Nephron (organoid): ENCODE data around the gene GIGYF2.

Experiments
- H3K27ac Mint-ChIP-seq, 3 experiments: 2 replicates each; pipeline ENCODE4 v1.8.0; 2020; ENCODE audit warnings: mixed read lengths in 3 of 3, mild to moderate bottlenecking in 2 of 3, moderate library complexity in 1 of 3
- H3K27me3 Mint-ChIP-seq: 2 replicates; pipeline ENCODE4 v1.8.0; 2021; ENCODE audit warnings: low read depth, mild to moderate bottlenecking, moderate library complexity, mixed read lengths
- H3K36me3 Mint-ChIP-seq: 2 replicates; pipeline ENCODE4 v1.8.0; 2020; ENCODE audit warnings: low read depth, mixed read lengths
- H3K4me1 Mint-ChIP-seq: 2 replicates; pipeline ENCODE4 v1.8.0; 2020; ENCODE audit warnings: mixed read lengths
- H3K4me3 Mint-ChIP-seq, 3 experiments: 2 replicates each; pipeline ENCODE4 v1.8.0; 2020; ENCODE audit warnings: mild to moderate bottlenecking in 3 of 3, mixed read lengths in 3 of 3, moderate library complexity in 2 of 3
- H3K9me3 Mint-ChIP-seq: 2 replicates; pipeline ENCODE4 v1.8.0; 2020; ENCODE audit warnings: mixed read lengths
- TF ChIP-seq, protein P1 (sequence below), 3 experiments: fragments of 200-600 bp; sonication (generic); IDR thresholded peaks; one replicate each; pipeline ENCODE4 v1.5.0; 2021; ENCODE audit warnings: antibody characterized with exemption in 3 of 3; ENCODE audit not compliant: unreplicated experiment in 3 of 3

The GIGYF2 gene

DNA sequence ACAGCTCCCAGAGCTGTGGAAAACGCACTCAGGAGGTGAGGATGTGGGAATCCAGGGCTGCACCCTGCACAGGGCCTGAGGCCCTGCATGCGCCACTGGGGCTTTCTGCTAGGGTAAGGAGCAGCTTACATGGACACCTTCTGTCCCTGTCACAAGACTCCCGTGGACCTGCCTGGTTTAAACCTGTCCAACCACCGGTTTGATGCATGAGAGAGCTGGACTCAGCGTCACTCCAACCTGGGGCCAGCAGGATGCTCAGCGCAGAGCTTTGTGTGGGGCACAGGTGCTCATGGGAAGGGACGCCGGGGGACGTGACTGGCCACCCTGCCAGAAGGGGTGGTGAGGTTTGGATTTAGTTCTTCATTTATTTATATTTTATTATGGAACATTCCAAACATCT lies 197.1 kb downstream of the GIGYF2 start:
- H3K9me3 Mint-ChIP-seq = no peaks in the 10 kb centered on the region
- H3K27me3 Mint-ChIP-seq = peaks cover 23% of the 10 kb centered on the region
- H3K4me1 Mint-ChIP-seq = peaks cover 19% of the 10 kb centered on the region
- no peak overlapping the region for H3K4me3 Mint-ChIP-seq
- H3K27ac Mint-ChIP-seq = no peak overlapping the region
- no peaks in the 10 kb centered on the region for H3K36me3 Mint-ChIP-seq
- TF ChIP-seq, protein P1, sequence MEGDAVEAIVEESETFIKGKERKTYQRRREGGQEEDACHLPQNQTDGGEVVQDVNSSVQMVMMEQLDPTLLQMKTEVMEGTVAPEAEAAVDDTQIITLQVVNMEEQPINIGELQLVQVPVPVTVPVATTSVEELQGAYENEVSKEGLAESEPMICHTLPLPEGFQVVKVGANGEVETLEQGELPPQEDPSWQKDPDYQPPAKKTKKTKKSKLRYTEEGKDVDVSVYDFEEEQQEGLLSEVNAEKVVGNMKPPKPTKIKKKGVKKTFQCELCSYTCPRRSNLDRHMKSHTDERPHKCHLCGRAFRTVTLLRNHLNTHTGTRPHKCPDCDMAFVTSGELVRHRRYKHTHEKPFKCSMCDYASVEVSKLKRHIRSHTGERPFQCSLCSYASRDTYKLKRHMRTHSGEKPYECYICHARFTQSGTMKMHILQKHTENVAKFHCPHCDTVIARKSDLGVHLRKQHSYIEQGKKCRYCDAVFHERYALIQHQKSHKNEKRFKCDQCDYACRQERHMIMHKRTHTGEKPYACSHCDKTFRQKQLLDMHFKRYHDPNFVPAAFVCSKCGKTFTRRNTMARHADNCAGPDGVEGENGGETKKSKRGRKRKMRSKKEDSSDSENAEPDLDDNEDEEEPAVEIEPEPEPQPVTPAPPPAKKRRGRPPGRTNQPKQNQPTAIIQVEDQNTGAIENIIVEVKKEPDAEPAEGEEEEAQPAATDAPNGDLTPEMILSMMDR (IDR thresholded peaks at IDR 0.05; ENCODE audit: unreplicated experiment in 3 of 3) = no peak

DNA sequence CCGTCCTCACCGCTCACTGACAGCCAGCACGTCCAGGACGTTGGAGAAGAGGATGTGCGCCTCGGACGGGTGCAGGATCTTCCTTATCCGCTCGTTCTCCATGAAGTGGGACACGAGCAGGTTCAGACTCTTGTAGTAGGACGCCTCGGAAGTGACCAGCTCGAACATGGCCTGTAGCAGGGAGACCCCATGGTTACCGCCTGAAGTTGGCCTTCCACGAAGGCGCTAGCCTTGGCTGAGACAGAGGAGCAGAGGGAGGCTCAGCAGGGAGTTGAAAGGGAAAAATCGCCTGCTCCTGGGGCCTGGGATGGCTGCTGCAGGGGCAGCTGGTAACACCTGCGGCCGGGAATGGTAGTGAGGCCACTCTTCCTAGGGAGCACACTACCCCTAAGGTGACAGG lies 197.6 kb downstream of the GIGYF2 start:
- TF ChIP-seq, protein P1 (IDR thresholded peaks at IDR 0.05; ENCODE audit: unreplicated experiment in 3 of 3) = no peak
- Mint-ChIP-seq H3K4me3 (no peak overlapping the region), H3K4me1 (peaks cover 19% of the 10 kb centered on the region), H3K9me3 (no peaks in the 10 kb centered on the region), H3K27ac (no peak overlapping the region), H3K27me3 (peaks cover 23% of the 10 kb centered on the region), H3K36me3 (no peaks in the 10 kb centered on the region)

DNA sequence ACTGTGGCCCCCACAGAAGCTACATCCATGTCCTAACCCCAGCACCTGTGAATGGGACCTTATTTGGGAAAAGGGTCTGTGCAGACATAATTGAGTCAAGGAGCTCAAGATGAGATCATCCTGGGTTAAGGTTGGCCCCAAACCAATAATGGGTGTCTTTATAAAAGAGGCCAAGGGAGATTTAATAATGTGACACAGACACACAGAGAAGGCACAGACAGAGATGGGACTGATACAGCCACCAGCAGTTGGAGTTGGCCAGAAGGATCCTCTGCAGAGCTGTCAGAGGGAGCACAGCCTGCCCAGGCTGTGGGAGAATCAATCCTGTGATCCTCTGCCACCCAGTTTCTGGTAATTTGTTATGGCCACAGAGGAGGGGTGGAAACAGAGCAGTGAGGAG lies 199.0 kb downstream of the GIGYF2 start:
- Mint-ChIP-seq H3K9me3 (no peaks in the 10 kb centered on the region), H3K27ac (no peak overlapping the region), H3K4me1 (peaks cover 15% of the 10 kb centered on the region), H3K27me3 (peaks cover 18% of the 10 kb centered on the region), H3K4me3 (no peak overlapping the region), H3K36me3 (no peaks in the 10 kb centered on the region)
- TF ChIP-seq, protein P1 (IDR thresholded peaks at IDR 0.05; ENCODE audit: unreplicated experiment in 3 of 3) = no peak

DNA sequence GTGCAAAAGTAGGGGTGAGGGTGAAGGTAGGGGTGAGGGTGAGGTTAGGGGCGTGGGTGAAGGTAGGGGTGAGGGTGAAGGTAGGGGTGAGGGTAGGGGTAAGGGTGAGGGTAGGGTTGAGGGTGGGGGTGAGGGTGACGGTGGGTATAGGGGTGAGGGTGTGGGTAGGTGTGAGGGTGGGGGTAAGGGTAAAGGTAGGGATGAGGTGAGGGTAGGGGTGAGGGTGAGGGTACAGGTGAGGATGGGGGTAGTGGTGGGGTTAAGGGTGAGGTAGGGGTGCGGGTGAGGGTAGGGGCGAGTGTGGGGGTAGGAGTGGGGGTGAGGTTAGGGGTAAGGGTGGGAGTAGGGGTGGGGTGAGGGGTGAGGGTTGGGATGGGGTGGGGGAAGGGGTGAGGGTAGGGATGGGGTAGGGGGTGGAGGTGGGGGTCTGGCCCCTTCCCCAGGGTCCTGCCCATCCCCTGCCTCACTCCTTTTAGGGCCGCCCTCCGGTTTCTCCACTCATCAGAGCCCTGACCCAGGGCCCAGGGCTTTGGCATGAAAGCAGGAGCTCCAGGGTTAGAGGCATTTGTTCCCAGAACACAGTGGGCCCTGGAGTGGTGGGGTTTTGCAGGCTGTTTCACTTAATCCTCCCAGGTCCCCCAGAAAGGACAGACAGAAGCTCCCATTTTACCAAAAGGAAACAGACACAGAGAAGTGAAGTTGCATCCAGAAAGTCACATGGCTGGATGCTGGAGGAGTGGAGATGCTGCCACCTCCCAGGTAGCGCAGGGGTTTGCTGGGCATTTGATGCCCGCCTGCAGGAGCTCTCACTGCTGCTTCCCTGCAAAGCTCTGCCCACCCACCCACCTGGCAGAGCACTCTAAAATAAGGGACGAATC lies 199.8 kb downstream of the GIGYF2 start:
- Mint-ChIP-seq H3K4me3 (no peak overlapping the region), H3K36me3 (no peaks in the 10 kb centered on the region), H3K27ac (no peak overlapping the region), H3K4me1 (peaks cover 6% of the 10 kb centered on the region), H3K27me3 (peaks cover 14% of the 10 kb centered on the region), H3K9me3 (no peaks in the 10 kb centered on the region)
- TF ChIP-seq, protein P1 (IDR thresholded peaks at IDR 0.05; ENCODE audit: unreplicated experiment in 3 of 3) = no peak

DNA sequence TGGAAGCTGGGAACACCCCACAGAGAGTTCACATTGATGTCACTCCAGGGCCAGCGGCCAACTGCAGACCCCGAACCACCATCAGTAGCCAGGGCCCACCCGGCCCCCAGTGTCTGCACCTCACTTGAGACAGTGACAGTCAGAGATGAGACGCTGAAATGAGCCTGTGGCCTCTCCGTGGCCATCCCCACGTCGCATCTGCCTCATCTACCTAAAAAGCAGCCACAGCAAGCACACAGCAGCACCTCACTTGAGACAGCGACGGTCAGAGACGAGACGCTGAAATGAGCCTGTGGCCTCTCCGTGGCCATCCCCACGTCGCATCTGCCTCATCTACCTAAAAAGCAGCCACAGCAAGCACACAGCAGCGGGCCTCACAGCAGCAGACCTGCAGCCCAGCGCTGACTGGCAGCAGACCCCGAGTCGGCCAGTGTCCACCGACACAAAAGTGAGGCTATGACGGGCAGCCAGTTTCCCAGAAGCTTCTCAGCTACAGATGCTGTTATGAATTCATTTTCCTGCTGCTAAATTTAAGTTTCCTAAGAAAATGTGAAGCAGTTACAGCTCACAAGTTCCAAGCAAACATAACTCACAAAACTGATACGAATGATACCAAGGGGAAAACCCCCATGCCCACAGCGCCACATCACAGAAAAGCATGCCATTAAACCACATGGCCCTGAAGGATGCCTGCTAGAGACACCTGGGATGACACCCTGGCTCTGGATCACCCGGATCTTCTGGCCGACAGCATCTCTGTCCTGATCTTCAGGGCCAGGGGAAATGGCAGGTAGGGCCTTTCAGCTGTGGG lies 200.7 kb downstream of the GIGYF2 start:
- H3K4me3 Mint-ChIP-seq = no peak overlapping the region
- H3K36me3 Mint-ChIP-seq = no peaks in the 10 kb centered on the region
- H3K27ac Mint-ChIP-seq = no peak overlapping the region
- H3K27me3 Mint-ChIP-seq = peaks cover 8% of the 10 kb centered on the region
- no peaks in the 10 kb centered on the region for H3K9me3 Mint-ChIP-seq
- TF ChIP-seq, protein P1 (IDR thresholded peaks at IDR 0.05; ENCODE audit: unreplicated experiment in 3 of 3) = no peak
- H3K4me1 Mint-ChIP-seq = no peaks in the 10 kb centered on the region
